GM23338 (cell line): ENCODE results near the gene DSEL.

Source experiments
- CREB1 ChIP-seq: fragments of 250-450 bp; sonication (Bioruptor Pico); IDR thresholded peaks from 2 replicates; pipeline ENCODE4 v1.5.0; 2020; ENCODE audit warnings: low read depth, mild to moderate bottlenecking, moderate library complexity
- EZH2 ChIP-seq: fragments of 200-600 bp; sonication (generic); IDR thresholded peaks from one replicate; pipeline ENCODE4 v1.8.0; 2017; ENCODE audit warnings: antibody characterized with exemption, mild to moderate bottlenecking, low read depth; ENCODE audit not compliant: unreplicated experiment
- EZH2phosphoT487 ChIP-seq: fragments of 200-600 bp; sonication (generic); IDR thresholded peaks from one replicate; pipeline ENCODE4 v1.8.1; 2018; ENCODE audit warnings: antibody characterized with exemption; ENCODE audit not compliant: unreplicated experiment
- JUNB ChIP-seq: IDR thresholded peaks from one replicate; pipeline ENCODE4 v1.6.1; 2016; ENCODE audit warnings: antibody characterized with exemption; ENCODE audit not compliant: unreplicated experiment
- NANOG ChIP-seq: IDR thresholded peaks from 2 replicates; pipeline ENCODE4 v1.6.1; 2016; ENCODE audit warnings: antibody characterized with exemption, borderline replicate concordance
- POLR2AphosphoS5 ChIP-seq: IDR thresholded peaks from 2 replicates; pipeline ENCODE4 v1.6.1; 2016; ENCODE audit warnings: antibody characterized with exemption, low read depth
- REST ChIP-seq: IDR thresholded peaks from one replicate; pipeline ENCODE4 v1.6.1; 2018; ENCODE audit warnings: antibody characterized with exemption; ENCODE audit not compliant: unreplicated experiment
- STAT1 ChIP-seq: IDR thresholded peaks from one replicate; pipeline ENCODE4 v1.6.1; 2016; ENCODE audit warnings: antibody characterized with exemption; ENCODE audit not compliant: unreplicated experiment
- ZNF114 ChIP-seq: fragments of 250-450 bp; sonication (Bioruptor Pico); IDR thresholded peaks from 2 replicates; pipeline ENCODE4 v1.5.0; 2020; ENCODE audit warnings: mild to moderate bottlenecking, moderate library complexity
- ZNF331 ChIP-seq: fragments of 250-450 bp; sonication (Bioruptor Pico); IDR thresholded peaks from 2 replicates; pipeline ENCODE4 v1.5.0; 2020; ENCODE audit warnings: low read depth, mild to moderate bottlenecking, moderate library complexity
- TF ChIP-seq, protein P1 (sequence below), 2 experiments: fragments of 200-600 bp in 1 of 2; sonication (generic) in 1 of 2; conservative IDR thresholded peaks; 2 replicates each; pipeline versions ENCODE4 v1.5.1 to v1.6.1; 2016 to 2017; ENCODE audit warnings: antibody characterized with exemption in 2 of 2, low read depth in 2 of 2, mild to moderate bottlenecking in 2 of 2, moderate library complexity in 1 of 2
- TF ChIP-seq, protein P2 (sequence below): IDR thresholded peaks from 2 replicates; pipeline ENCODE4 v1.6.1; 2016; ENCODE audit warnings: antibody characterized with exemption
- TF ChIP-seq, protein P3 (sequence below): fragments of 250-450 bp; sonication (Bioruptor Pico); IDR thresholded peaks from 2 replicates; pipeline ENCODE4 v1.5.0; 2020; ENCODE audit warnings: mild to moderate bottlenecking, moderate library complexity

GRCh38 chr18:67464499-67464898, 52.0 kb downstream of the DSEL start:
- no peak for TF ChIP-seq REST
- TF ChIP-seq, protein P1, sequence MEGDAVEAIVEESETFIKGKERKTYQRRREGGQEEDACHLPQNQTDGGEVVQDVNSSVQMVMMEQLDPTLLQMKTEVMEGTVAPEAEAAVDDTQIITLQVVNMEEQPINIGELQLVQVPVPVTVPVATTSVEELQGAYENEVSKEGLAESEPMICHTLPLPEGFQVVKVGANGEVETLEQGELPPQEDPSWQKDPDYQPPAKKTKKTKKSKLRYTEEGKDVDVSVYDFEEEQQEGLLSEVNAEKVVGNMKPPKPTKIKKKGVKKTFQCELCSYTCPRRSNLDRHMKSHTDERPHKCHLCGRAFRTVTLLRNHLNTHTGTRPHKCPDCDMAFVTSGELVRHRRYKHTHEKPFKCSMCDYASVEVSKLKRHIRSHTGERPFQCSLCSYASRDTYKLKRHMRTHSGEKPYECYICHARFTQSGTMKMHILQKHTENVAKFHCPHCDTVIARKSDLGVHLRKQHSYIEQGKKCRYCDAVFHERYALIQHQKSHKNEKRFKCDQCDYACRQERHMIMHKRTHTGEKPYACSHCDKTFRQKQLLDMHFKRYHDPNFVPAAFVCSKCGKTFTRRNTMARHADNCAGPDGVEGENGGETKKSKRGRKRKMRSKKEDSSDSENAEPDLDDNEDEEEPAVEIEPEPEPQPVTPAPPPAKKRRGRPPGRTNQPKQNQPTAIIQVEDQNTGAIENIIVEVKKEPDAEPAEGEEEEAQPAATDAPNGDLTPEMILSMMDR (conservative IDR thresholded peaks at IDR 0.05; ENCODE audit: low read depth in 2 of 2) = no peak
- TF ChIP-seq EZH2 = no peak
- no peak for TF ChIP-seq POLR2AphosphoS5
- no peak for TF ChIP-seq EZH2phosphoT487
- no peak for TF ChIP-seq CREB1 (CRISPR knock-in tag)
- TF ChIP-seq, protein P2, sequence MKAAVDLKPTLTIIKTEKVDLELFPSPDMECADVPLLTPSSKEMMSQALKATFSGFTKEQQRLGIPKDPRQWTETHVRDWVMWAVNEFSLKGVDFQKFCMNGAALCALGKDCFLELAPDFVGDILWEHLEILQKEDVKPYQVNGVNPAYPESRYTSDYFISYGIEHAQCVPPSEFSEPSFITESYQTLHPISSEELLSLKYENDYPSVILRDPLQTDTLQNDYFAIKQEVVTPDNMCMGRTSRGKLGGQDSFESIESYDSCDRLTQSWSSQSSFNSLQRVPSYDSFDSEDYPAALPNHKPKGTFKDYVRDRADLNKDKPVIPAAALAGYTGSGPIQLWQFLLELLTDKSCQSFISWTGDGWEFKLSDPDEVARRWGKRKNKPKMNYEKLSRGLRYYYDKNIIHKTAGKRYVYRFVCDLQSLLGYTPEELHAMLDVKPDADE = no peak
- TF ChIP-seq JUNB = no peak
- TF ChIP-seq, protein P3, sequence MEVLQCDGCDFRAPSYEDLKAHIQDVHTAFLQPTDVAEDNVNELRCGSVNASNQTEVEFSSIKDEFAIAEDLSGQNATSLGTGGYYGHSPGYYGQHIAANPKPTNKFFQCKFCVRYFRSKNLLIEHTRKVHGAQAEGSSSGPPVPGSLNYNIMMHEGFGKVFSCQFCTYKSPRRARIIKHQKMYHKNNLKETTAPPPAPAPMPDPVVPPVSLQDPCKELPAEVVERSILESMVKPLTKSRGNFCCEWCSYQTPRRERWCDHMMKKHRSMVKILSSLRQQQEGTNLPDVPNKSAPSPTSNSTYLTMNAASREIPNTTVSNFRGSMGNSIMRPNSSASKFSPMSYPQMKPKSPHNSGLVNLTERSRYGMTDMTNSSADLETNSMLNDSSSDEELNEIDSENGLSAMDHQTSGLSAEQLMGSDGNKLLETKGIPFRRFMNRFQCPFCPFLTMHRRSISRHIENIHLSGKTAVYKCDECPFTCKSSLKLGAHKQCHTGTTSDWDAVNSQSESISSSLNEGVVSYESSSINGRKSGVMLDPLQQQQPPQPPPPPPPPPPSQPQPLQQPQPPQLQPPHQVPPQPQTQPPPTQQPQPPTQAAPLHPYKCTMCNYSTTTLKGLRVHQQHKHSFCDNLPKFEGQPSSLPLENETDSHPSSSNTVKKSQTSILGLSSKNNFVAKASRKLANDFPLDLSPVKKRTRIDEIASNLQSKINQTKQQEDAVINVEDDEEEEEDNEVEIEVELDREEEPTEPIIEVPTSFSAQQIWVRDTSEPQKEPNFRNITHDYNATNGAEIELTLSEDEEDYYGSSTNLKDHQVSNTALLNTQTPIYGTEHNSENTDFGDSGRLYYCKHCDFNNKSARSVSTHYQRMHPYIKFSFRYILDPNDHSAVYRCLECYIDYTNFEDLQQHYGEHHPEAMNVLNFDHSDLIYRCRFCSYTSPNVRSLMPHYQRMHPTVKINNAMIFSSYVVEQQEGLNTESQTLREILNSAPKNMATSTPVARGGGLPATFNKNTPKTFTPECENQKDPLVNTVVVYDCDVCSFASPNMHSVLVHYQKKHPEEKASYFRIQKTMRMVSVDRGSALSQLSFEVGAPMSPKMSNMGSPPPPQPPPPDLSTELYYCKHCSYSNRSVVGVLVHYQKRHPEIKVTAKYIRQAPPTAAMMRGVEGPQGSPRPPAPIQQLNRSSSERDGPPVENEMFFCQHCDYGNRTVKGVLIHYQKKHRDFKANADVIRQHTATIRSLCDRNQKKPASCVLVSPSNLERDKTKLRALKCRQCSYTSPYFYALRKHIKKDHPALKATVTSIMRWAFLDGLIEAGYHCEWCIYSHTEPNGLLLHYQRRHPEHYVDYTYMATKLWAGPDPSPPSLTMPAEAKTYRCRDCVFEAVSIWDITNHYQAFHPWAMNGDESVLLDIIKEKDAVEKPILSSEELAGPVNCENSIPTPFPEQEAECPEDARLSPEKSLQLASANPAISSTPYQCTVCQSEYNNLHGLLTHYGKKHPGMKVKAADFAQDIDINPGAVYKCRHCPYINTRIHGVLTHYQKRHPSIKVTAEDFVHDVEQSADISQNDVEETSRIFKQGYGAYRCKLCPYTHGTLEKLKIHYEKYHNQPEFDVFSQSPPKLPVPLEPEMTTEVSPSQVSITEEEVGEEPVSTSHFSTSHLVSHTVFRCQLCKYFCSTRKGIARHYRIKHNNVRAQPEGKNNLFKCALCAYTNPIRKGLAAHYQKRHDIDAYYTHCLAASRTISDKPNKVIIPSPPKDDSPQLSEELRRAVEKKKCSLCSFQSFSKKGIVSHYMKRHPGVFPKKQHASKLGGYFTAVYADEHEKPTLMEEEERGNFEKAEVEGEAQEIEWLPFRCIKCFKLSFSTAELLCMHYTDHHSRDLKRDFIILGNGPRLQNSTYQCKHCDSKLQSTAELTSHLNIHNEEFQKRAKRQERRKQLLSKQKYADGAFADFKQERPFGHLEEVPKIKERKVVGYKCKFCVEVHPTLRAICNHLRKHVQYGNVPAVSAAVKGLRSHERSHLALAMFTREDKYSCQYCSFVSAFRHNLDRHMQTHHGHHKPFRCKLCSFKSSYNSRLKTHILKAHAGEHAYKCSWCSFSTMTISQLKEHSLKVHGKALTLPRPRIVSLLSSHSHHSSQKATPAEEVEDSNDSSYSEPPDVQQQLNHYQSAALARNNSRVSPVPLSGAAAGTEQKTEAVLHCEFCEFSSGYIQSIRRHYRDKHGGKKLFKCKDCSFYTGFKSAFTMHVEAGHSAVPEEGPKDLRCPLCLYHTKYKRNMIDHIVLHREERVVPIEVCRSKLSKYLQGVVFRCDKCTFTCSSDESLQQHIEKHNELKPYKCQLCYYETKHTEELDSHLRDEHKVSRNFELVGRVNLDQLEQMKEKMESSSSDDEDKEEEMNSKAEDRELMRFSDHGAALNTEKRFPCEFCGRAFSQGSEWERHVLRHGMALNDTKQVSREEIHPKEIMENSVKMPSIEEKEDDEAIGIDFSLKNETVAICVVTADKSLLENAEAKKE (CRISPR knock-in tag) = no peak
- no peak for TF ChIP-seq NANOG
- no peak for TF ChIP-seq ZNF331 (CRISPR knock-in tag)
- no peak for TF ChIP-seq ZNF114 (CRISPR knock-in tag)
- TF ChIP-seq STAT1 = no peak
